GM12891 (cell line): ENCODE measurements around the gene FUZ.

Experiments used
- POLR2A ChIP-seq: IDR thresholded peaks from 2 replicates; pipeline ENCODE4 v1.6.1; 2011; ENCODE audit warnings: low read depth, low read length, control low read depth
- POLR2AphosphoS5 ChIP-seq: IDR thresholded peaks from 2 replicates; pipeline ENCODE4 v1.6.1; 2011; ENCODE audit warnings: low read depth, low read length, control low read depth
- TAF1 ChIP-seq: IDR thresholded peaks from 2 replicates; pipeline ENCODE4 v1.6.1; 2011; ENCODE audit warnings: low read depth, low read length, control low read depth

DNA sequence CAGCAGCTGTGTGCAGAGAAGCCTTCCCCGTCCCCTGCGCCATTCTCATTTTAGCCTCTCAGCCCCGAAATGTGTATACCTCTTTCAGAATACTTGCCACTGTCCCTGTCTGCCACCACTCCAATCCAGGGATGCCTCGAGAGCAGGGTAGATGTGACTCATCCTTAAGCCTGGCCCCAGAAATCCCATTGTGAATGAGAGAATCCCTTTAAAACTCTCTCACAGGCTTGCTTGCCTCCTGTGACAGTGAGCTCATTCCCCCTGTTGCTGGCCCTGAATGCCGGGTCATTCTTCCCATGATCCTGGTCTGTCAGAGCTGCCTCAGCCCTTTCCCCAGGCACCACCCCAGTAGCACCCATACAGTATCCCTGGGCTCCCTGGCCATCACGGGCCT lies 36.7 kb downstream of the FUZ start:
- TF ChIP-seq TAF1: no peak
- TF ChIP-seq POLR2A: no peak
- TF ChIP-seq POLR2AphosphoS5: no peak
